Activated naive CD8-positive, alpha-beta T cell (primary cell): ENCODE data around the gene SSC4D.
A peak's percentile ranks its signal among the peaks of the same experiment; 100 is the strongest.
"Not testable (repeated sequence)": the region's sequence is repeated elsewhere in the genome, so short reads cannot be mapped to it uniquely, and the experiment has no call there.

ENCODE experiments used
- H3K27ac Mint-ChIP-seq: one replicate; pipeline ENCODE4 v1.8.0; 2021; ENCODE audit warnings: mixed read lengths
- H3K27me3 Mint-ChIP-seq: one replicate; pipeline ENCODE4 v1.8.0; 2021; ENCODE audit warnings: mixed read lengths
- H3K36me3 Mint-ChIP-seq: one replicate; pipeline ENCODE4 v1.8.0; 2021; ENCODE audit warnings: mixed read lengths
- H3K4me1 Mint-ChIP-seq: one replicate; pipeline ENCODE4 v1.8.0; 2021; ENCODE audit warnings: low read depth, mixed read lengths
- H3K4me3 Mint-ChIP-seq: one replicate; pipeline ENCODE4 v1.8.0; 2021; ENCODE audit warnings: mild to moderate bottlenecking, mixed read lengths
- H3K9me3 Mint-ChIP-seq: one replicate; pipeline ENCODE4 v1.8.0; 2021; ENCODE audit warnings: low read depth, mixed read lengths

Gene SSC4D

GRCh38 chr7:76377186-76377918, 32.1 kb downstream of the SSC4D start:
- Mint-ChIP-seq H3K27me3 (peaks cover 3% of the 10 kb centered on the region), H3K4me3 (no peak overlapping the region), H3K4me1 (peaks cover 7% of the 10 kb centered on the region), H3K27ac (no peak overlapping the region), H3K36me3 (no peaks in the 10 kb centered on the region), H3K9me3 (no peaks in the 10 kb centered on the region)

- Mint-ChIP-seq H3K9me3 (no peaks in the 10 kb centered on the region), H3K4me1 (peaks cover 4% of the 10 kb centered on the region), H3K27ac (no peak overlapping the region), H3K27me3 (peaks cover 4% of the 10 kb centered on the region), H3K4me3 (no peak overlapping the region), H3K36me3 (peaks cover 2% of the 10 kb centered on the region)
Measured at GRCh38 chr7:76375251-76375650, 34.2 kb downstream of the SSC4D start.

- H3K27ac Mint-ChIP-seq = no peak overlapping the region
- no peak overlapping the region for H3K4me3 Mint-ChIP-seq
- no peaks in the 10 kb centered on the region for H3K4me1 Mint-ChIP-seq
- H3K36me3 Mint-ChIP-seq = peaks cover 2% of the 10 kb centered on the region
- peaks cover 4% of the 10 kb centered on the region for H3K27me3 Mint-ChIP-seq
- H3K9me3 Mint-ChIP-seq = no peaks in the 10 kb centered on the region
Measured at GRCh38 chr7:76372984-76373833, 36.3 kb downstream of the SSC4D start.

- H3K27ac Mint-ChIP-seq = no peak overlapping the region
- peaks cover 2% of the 10 kb centered on the region for H3K36me3 Mint-ChIP-seq
- H3K4me1 Mint-ChIP-seq = no peaks in the 10 kb centered on the region
- peaks cover 4% of the 10 kb centered on the region for H3K27me3 Mint-ChIP-seq
- no peak overlapping the region for H3K4me3 Mint-ChIP-seq
- no peaks in the 10 kb centered on the region for H3K9me3 Mint-ChIP-seq
Measured at GRCh38 chr7:76371396-76371795, 38.1 kb downstream of the SSC4D start.

- Mint-ChIP-seq H3K27me3 (peaks cover 4% of the 10 kb centered on the region), H3K4me1 (peaks cover 8% of the 10 kb centered on the region), H3K36me3 (peaks cover 2% of the 10 kb centered on the region), H3K9me3 (no peaks in the 10 kb centered on the region), H3K4me3 (no peak overlapping the region), H3K27ac (no peak overlapping the region)
Measured at GRCh38 chr7:76369018-76369417, 40.5 kb downstream of the SSC4D start.

- H3K9me3 Mint-ChIP-seq = no peaks in the 10 kb centered on the region
- H3K4me3 Mint-ChIP-seq = no peak overlapping the region
- H3K36me3 Mint-ChIP-seq = peaks cover 2% of the 10 kb centered on the region
- H3K27me3 Mint-ChIP-seq = peaks cover 1% of the 10 kb centered on the region
- peaks cover 11% of the 10 kb centered on the region for H3K4me1 Mint-ChIP-seq
- H3K27ac Mint-ChIP-seq = no peak overlapping the region
Measured at GRCh38 chr7:76368190-76368589, 41.3 kb downstream of the SSC4D start.

- H3K4me1 Mint-ChIP-seq = peaks cover 15% of the 10 kb centered on the region
- H3K27ac Mint-ChIP-seq = no peak overlapping the region
- H3K36me3 Mint-ChIP-seq = no peaks in the 10 kb centered on the region
- H3K9me3 Mint-ChIP-seq = no peaks in the 10 kb centered on the region
- no peaks in the 10 kb centered on the region for H3K27me3 Mint-ChIP-seq
- H3K4me3 Mint-ChIP-seq = no peak overlapping the region
Measured at GRCh38 chr7:76364198-76364584, 45.3 kb downstream of the SSC4D start.

- H3K9me3 Mint-ChIP-seq, H3K4me3 Mint-ChIP-seq, H3K36me3 Mint-ChIP-seq, H3K27ac Mint-ChIP-seq, H3K27me3 Mint-ChIP-seq: not testable (repeated sequence)
- H3K4me1 Mint-ChIP-seq = peaks cover 15% of the 10 kb centered on the region
Measured at GRCh38 chr7:76363754-76364153, 45.7 kb downstream of the SSC4D start.

GRCh38 chr7:76359978-76360638, 49.4 kb downstream of the SSC4D start:
- no peaks in the 10 kb centered on the region for H3K27me3 Mint-ChIP-seq

GRCh38 chr7:76359111-76359977, 50.2 kb downstream of the SSC4D start:
- H3K9me3 Mint-ChIP-seq = no peaks in the 10 kb centered on the region
- H3K27ac Mint-ChIP-seq = peak overlapping the region; percentile 90
- H3K36me3 Mint-ChIP-seq = peaks cover 20% of the 10 kb centered on the region
- H3K4me1 Mint-ChIP-seq = peaks cover 41% of the 10 kb centered on the region
- no peaks in the 10 kb centered on the region for H3K27me3 Mint-ChIP-seq
- H3K4me3 Mint-ChIP-seq = peak overlapping the region; percentile 87

More at GRCh38 chr7:76359978-76360638, 49.4 kb downstream of the SSC4D start:
- peaks cover 14% of the 10 kb centered on the region for H3K36me3 Mint-ChIP-seq
- H3K4me1 Mint-ChIP-seq = peaks cover 39% of the 10 kb centered on the region
- peak overlapping the region; percentile 87 for H3K4me3 Mint-ChIP-seq
- H3K9me3 Mint-ChIP-seq = no peaks in the 10 kb centered on the region
- peak overlapping the region; percentile 43 for H3K27ac Mint-ChIP-seq

GRCh38 chr7:76358481-76359110, 50.9 kb downstream of the SSC4D start, which contains the start of gene YWHAG:
TSS of gene YWHAG (minus strand) at chr7:76358991. CDS start at chr7:76358808, 183 bp downstream.
- no peaks in the 10 kb centered on the region for H3K9me3 Mint-ChIP-seq
- H3K4me3 Mint-ChIP-seq = peak within 1 kb of the TSS; percentile 94
- H3K27me3 Mint-ChIP-seq = no peaks in the 10 kb centered on the region
- H3K27ac Mint-ChIP-seq = peak within 1 kb of the TSS; percentile 98
- H3K4me1 Mint-ChIP-seq = peaks cover 38% of the 10 kb centered on the region
- peaks cover 20% of the 10 kb centered on the region for H3K36me3 Mint-ChIP-seq

GRCh38 chr7:76358011-76358480, 51.5 kb downstream of the SSC4D start:
- Mint-ChIP-seq H3K36me3 (peaks cover 20% of the 10 kb centered on the region), H3K27me3 (no peaks in the 10 kb centered on the region), H3K27ac (peak overlapping the region; percentile 98), H3K4me3 (peak overlapping the region; percentile 94), H3K4me1 (peaks cover 42% of the 10 kb centered on the region), H3K9me3 (no peaks in the 10 kb centered on the region)

GRCh38 chr7:76357475-76358010, 52.0 kb downstream of the SSC4D start:
- Mint-ChIP-seq H3K4me1 (peaks cover 45% of the 10 kb centered on the region), H3K36me3 (peaks cover 20% of the 10 kb centered on the region), H3K27ac (peak overlapping the region; percentile 98), H3K9me3 (no peaks in the 10 kb centered on the region), H3K4me3 (peak overlapping the region; percentile 94), H3K27me3 (no peaks in the 10 kb centered on the region)
